Psoas muscle (tissue), 8 donors: ENCODE data around the gene B3GAT2. TPM values are rescaled to one million over a fixed set of nuclear protein-coding genes. Genes with fewer than 3 reads are reported as not detected.

Source experiments
- ATAC-seq, 4 donors: fragments of 200-7000 bp; cut with Tn5 transposase; one replicate each; pipeline ENCODE4 v1.9.1; 2020; ENCODE audit warnings: moderate library complexity in 3 of 4, mild to moderate bottlenecking in 2 of 4
- DNase-seq, 2 donors: peaks; one replicate each; pipeline ENCODE4 v3.0.0-alpha.2; 2020
- H3K27ac ChIP-seq: fragments of 200-600 bp; one replicate; pipeline ENCODE4 v1.8.0; 2022
- H3K27me3 ChIP-seq, 3 donors: fragments of 200-600 bp in 1 of 3; one replicate each; pipeline versions ENCODE4 v1.6.1 to v1.8.0; 2013 to 2022; ENCODE audit warnings: low read length in 2 of 3, mild to moderate bottlenecking in 2 of 3, moderate library complexity in 1 of 3; ENCODE audit not compliant: insufficient read depth in 3 of 3
- H3K36me3 ChIP-seq, 2 donors: fragments of 200-600 bp in 1 of 2; one replicate each; pipeline versions ENCODE4 v1.6.1 to v1.8.0; 2013 to 2022; ENCODE audit warnings: low read depth in 1 of 2, mild to moderate bottlenecking in 1 of 2, moderate library complexity in 1 of 2; ENCODE audit not compliant: insufficient read depth in 1 of 2
- H3K4me1 ChIP-seq: fragments of 200-600 bp; one replicate; pipeline ENCODE4 v1.8.0; 2022
- H3K4me3 ChIP-seq: fragments of 200-600 bp; one replicate; pipeline ENCODE4 v1.8.0; 2022; ENCODE audit warnings: mild to moderate bottlenecking
- H3K9me3 ChIP-seq: fragments of 200-600 bp; one replicate; pipeline ENCODE4 v1.8.0; 2022
- WGBS, 3 donors: extraction: QIAGEN DNeasy Blood & Tissue Kit; methylation state at CpG; one replicate each; pipeline versions ENCODE4 v1.1.6 to v1.1.7; 2013; 5-methylcytosine and 5-hydroxymethylcytosine counted together
- intact Hi-C, 2 donors: fragments of 100-400 bp; cut with DNase I; formaldehyde crosslinking; loops; one replicate each; pipeline versions ENCODE4 v1.11.0 to v1.14.2; 2022
- polyA plus RNA-seq, 3 donors: library from polyadenylated mRNA; stranded (reverse); fragments of 200-250 nt; gene quantifications; one replicate each; pipeline ENCODE4 v1.2.3, GENCODE V29; 2013
- total RNA-seq, 4 donors: library from RNA; stranded (reverse); fragmentation: NEBNext Ultra II Directional in 2 of 4; extraction: Animal tissue kit (Norgen Biotek cat#: 25700) in 2 of 4; gene quantifications; one replicate each; pipeline versions ENCODE4 v1.2.1 to v1.2.4, GENCODE V29; 2021 to 2023
- TF ChIP-seq, protein P1 (sequence below): fragments of 200-600 bp; IDR thresholded peaks from one replicate; pipeline ENCODE4 v1.8.0; 2022; ENCODE audit warnings: antibody characterized with exemption
- donor health status: healthy with polysubstance abuse.
- donor health status: DM: no; HTN: no; CAD: no; lungs with moderate emphysema.
- donor health status: Bipolar disorder and iron deficiency.
- donor health status: healthy.
- donor health status: DM: yes; HTN: yes; CAD: no.
- donor health status: DM: no; HTN: no; CAD: no.
- donor health status: DM: no; HTN: no; CAD: no.
- donor health status: DM: yes; HTN: yes; CAD: no.

B3GAT2 gene
- total and polyA plus RNA-seq, 7 donors: 0.04 to 0.14 (median 0.04) TPM; not detected in 4

DNA sequence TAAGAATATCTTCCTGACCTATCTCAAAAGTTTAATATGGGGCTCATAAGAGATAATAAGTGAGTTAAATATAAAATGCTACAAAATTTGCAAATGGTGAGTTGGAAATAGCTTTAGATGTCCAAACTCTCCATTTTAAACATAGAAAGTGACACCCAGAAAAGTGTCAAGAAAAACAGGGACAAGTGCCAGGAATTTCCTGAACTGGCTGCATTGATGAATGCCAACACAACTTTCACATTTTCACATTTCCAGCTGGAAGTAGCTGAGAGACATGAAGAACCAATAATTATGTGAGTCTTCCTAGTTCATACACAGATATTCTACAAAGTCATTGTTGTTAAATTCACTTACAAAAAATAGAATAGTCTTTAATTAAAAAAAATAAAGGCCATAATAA is 38.6 kb upstream of the B3GAT2 start:
- no peak for ATAC-seq

DNA sequence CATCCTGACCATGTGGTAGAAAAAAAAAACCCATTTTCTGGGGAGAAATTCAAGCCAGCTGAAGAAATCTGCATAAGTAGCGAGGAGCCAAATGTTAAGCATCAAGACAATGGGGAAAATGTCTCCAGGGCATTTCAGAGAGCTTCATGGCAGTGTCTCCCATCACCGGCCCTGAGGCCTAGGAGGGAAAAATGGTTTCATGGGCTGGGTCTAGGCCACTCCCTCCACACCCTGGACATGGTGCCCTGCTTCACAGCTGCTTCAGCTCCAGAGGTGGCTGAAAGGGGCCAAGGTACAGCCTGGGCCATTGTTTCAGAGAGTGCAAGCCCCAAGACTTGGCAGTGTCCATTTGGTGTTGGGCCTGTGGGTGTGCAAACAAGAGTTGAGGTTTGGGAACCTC is 34.4 kb upstream of the B3GAT2 start:
- no peak overlapping the region for H3K27ac ChIP-seq
- H3K27me3 ChIP-seq: no peaks in the 10 kb centered on the region
- no peak for DNase-seq
- no peak overlapping the region for H3K4me3 ChIP-seq
- TF ChIP-seq, protein P1, sequence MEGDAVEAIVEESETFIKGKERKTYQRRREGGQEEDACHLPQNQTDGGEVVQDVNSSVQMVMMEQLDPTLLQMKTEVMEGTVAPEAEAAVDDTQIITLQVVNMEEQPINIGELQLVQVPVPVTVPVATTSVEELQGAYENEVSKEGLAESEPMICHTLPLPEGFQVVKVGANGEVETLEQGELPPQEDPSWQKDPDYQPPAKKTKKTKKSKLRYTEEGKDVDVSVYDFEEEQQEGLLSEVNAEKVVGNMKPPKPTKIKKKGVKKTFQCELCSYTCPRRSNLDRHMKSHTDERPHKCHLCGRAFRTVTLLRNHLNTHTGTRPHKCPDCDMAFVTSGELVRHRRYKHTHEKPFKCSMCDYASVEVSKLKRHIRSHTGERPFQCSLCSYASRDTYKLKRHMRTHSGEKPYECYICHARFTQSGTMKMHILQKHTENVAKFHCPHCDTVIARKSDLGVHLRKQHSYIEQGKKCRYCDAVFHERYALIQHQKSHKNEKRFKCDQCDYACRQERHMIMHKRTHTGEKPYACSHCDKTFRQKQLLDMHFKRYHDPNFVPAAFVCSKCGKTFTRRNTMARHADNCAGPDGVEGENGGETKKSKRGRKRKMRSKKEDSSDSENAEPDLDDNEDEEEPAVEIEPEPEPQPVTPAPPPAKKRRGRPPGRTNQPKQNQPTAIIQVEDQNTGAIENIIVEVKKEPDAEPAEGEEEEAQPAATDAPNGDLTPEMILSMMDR: no peak
- intact Hi-C loops: no loop called here
- ATAC-seq: no peak
- no peaks in the 10 kb centered on the region for H3K36me3 ChIP-seq
- no peaks in the 10 kb centered on the region for H3K4me1 ChIP-seq
- H3K9me3 ChIP-seq: no peaks in the 10 kb centered on the region
- WGBS, 3 donors: 80 to 89% (median 86%) methylated on average over 2 of the region's 2 CpGs

More for the DNA sequence above, 38.6 kb upstream of the B3GAT2 start:
- Histone ChIP-seq H3K9me3 (no peaks in the 10 kb centered on the region), H3K27ac (no peak overlapping the region), H3K4me1 (no peaks in the 10 kb centered on the region), H3K36me3 (no peaks in the 10 kb centered on the region), H3K4me3 (no peak overlapping the region), H3K27me3 (no peaks in the 10 kb centered on the region)
- DNase-seq: no peak
- TF ChIP-seq, protein P1: no peak
- intact Hi-C loops: no loop called here

DNA sequence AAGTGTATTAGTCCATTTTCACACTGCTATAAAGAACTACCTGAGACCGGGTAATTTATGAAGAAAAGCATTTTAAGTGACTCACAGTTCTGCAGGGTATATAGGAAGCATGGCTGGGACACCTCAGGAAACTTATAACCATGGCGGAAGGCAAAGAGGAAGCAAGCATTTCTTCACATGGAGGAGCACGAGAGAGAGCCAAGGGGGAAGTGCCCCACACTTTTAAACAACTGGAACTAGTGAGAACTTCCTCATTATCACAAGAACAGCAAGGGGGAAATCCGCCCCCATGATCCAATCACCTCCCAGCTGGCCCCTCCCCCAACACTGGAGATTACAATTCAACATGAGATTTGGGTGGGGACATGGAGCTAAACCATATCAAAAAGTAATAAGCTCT is 28.3 kb upstream of the B3GAT2 start:
- H3K4me1 ChIP-seq: no peaks in the 10 kb centered on the region
- TF ChIP-seq, protein P1: no peak
- intact Hi-C loops: no loop called here
- 61 to 77% (median 75%) methylated on average over 4 of the region's 4 CpGs for WGBS, 3 donors
- no peaks in the 10 kb centered on the region for H3K27me3 ChIP-seq
- no peak overlapping the region for H3K4me3 ChIP-seq
- ATAC-seq (no peak), DNase-seq (no peak)
- no peak overlapping the region for H3K27ac ChIP-seq
- H3K9me3 ChIP-seq: no peaks in the 10 kb centered on the region
- H3K36me3 ChIP-seq: no peaks in the 10 kb centered on the region

DNA sequence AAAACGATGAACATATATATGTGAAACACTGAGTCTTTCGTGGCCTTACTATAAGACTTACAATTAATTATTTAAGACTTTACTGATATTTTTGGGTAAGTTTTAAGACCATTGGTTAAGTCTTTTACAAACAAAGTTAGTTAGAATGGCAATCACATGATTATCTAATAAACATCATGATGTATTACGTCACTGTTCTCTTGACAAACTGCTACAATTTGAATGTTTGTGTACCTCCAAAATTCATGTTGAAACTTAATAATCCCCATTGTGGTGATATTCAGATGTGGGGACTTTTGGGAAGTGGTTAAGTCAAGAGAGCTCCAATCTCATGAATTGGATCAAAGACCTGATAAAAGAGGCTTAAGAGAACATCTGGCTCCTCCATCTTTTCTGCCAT is 25.9 kb upstream of the B3GAT2 start:
- TF ChIP-seq, protein P1: no peak
- intact Hi-C loops: no loop called here

DNA sequence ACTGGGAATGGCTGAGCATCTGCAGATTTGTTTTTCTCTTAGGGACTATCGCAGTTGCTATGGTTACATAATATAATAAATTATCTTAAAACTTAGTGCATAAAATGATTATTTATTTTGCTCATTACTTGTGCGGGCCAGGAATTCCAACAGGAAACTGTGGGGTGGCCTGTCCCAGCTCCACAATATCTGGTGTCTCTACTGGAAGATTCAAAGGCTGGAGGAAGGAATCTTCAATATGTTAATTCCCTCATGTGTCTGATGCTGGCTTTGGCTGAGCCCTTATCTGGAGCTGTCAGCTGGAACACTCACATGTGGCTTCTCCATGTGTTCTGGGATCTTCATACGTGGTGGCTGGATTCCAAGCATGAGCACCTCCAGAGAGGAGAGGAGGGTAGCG is 23.9 kb upstream of the B3GAT2 start:
- intact Hi-C loops: no loop called here
- no peak for ATAC-seq
- TF ChIP-seq, protein P1: no peak

More for the DNA sequence above, 25.9 kb upstream of the B3GAT2 start:
- Histone ChIP-seq H3K9me3 (no peaks in the 10 kb centered on the region), H3K4me3 (no peak overlapping the region), H3K27ac (no peak overlapping the region), H3K36me3 (no peaks in the 10 kb centered on the region), H3K27me3 (no peaks in the 10 kb centered on the region), H3K4me1 (no peaks in the 10 kb centered on the region)
- ATAC-seq (no peak), DNase-seq (no peak)
- WGBS, 3 donors: 86 to 93% (median 91%) methylated on average over 3 of the region's 3 CpGs

More for the DNA sequence above, 23.9 kb upstream of the B3GAT2 start:
- DNase-seq: no peak
- WGBS, 3 donors: 50 to 61% (median 59%) methylated on average over 3 to 4 of the region's 4 CpGs
- H3K4me3 ChIP-seq: no peak overlapping the region
- no peaks in the 10 kb centered on the region for H3K36me3 ChIP-seq
- H3K9me3 ChIP-seq: no peaks in the 10 kb centered on the region
- no peaks in the 10 kb centered on the region for H3K4me1 ChIP-seq
- no peak overlapping the region for H3K27ac ChIP-seq
- H3K27me3 ChIP-seq: no peaks in the 10 kb centered on the region
